ENCODE data around the gene POLR3H. TPM values are rescaled to one million over a fixed set of nuclear protein-coding genes. Genes with fewer than 3 reads are reported as not detected.

Gene POLR3H
- total and polyA plus RNA-seq, 3 experiments from 2014 or later = 22.6 to 78.7 (median 69.9) TPM

DNA sequence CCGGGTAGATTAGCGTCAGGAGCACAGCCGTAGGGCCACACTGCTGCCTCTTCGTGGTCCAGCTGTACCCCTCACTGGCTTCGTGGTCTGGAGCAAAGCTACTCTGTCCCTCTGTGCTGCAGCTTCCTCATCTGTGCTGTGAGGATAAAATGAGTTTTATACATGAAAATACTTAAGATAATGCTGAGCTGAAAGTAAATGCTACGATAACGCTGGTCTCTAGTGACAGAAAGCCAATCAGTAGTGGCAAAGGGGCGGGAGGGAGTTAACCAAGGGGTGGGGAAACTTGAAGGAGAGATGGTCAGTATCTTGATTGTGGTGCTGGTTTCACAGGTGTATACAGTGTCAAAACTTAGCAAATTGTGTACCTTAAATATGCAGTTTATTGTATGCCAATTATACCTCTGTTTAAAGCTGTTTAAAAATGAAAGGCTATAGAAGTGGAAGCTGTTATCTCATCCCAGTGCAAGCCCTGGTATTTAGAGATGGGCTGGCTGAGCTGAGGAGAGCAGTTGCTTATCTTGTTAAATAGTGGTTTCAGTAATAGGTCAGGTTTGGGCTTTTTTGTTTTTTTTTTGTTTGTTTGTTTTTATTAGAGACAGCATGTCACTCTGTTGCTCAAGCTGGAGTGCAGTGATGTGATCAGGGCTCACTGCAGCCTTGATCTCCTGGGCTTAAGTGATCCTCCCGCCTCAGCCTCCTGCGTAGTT is 38.6 kb downstream of the POLR3H start:
- peaks cover 5 to 74% (median 12%) of the 10 kb centered on the region in 3 donors for H3K36me3 Mint-ChIP-seq
- Histone ChIP-seq H3K4me3 (ENCODE audit: low read length) (no peak overlapping the region), H3K9me3 (ENCODE audit: low read length) (no peaks in the 10 kb centered on the region), H3K27me3 (ENCODE audit: insufficient read depth, low read length, poor library complexity, severe bottlenecking) (no peaks in the 10 kb centered on the region), H3K27ac (ENCODE audit: low read depth, low read length) (no peak overlapping the region), H3K4me1 (ENCODE audit: insufficient read depth, low read length) (no peaks in the 10 kb centered on the region), H3K36me3 (ENCODE audit: insufficient read depth, low read length) (peaks cover 23% of the 10 kb centered on the region)
- ChIA-PET CTCF (interaction anchor here (1.0 to 1.6 kb wide), 3 partner anchors 12 to 102 kb away, joined by 3 to 4 read pairs (median 3); no protein-coding TSS in a partner anchor), POLR2A (interaction anchor here (0.6 to 0.8 kb wide), 2 partner anchors 15 to 21 kb away, joined by 4 read pairs; no protein-coding TSS in a partner anchor)
- H3K4me3 Mint-ChIP-seq = no peak overlapping the region
- DNase-seq = no peak
- H3K27ac Mint-ChIP-seq = peak overlapping the region in 1 of 8 donors; percentile 36
- H3K9me3 Mint-ChIP-seq = no peaks in the 10 kb centered on the region
- peaks cover 0 to 5% (median 4%) of the 10 kb centered on the region in 3 donors for H3K4me1 Mint-ChIP-seq
- H3K27me3 Mint-ChIP-seq = no peaks in the 10 kb centered on the region

DNA sequence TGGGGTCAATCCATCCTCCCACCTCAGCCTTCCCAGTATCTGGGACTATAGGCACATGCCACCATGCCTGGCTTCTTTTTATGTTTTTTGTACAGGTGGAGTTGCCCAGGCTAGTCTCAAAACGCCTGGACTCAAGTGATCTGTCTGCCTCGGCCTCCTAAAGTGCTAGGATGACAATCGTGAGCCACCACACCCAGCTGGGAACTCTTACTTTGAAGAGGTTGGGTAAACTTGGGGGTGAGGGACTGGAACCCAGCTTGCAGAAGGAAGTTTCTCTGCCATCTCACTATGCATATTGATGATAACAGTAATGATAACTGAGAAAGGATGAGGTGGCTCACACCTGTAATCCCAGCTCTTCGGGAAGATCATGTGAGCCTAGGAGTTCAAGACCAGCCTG is 39.5 kb downstream of the POLR3H start:
- no peak for DNase-seq
- Histone ChIP-seq H3K27ac (ENCODE audit: low read depth, low read length) (no peak overlapping the region), H3K27me3 (ENCODE audit: insufficient read depth, low read length, poor library complexity, severe bottlenecking) (no peaks in the 10 kb centered on the region), H3K9me3 (ENCODE audit: low read length) (no peaks in the 10 kb centered on the region), H3K4me3 (ENCODE audit: low read length) (no peak overlapping the region), H3K36me3 (ENCODE audit: insufficient read depth, low read length) (peaks cover 24% of the 10 kb centered on the region), H3K4me1 (ENCODE audit: insufficient read depth, low read length) (no peaks in the 10 kb centered on the region)
- peaks cover 0 to 5% (median 4%) of the 10 kb centered on the region in 3 donors for H3K4me1 Mint-ChIP-seq
- H3K9me3 Mint-ChIP-seq = no peaks in the 10 kb centered on the region
- peaks cover 5 to 71% (median 13%) of the 10 kb centered on the region in 3 donors for H3K36me3 Mint-ChIP-seq
- no peak overlapping the region for H3K4me3 Mint-ChIP-seq
- ChIA-PET CTCF (interaction anchor here (1.0 to 1.6 kb wide), 2 partner anchors 22 to 101 kb away, joined by 3 read pairs; no protein-coding TSS in a partner anchor), POLR2A (interaction anchor here (0.8 kb wide), 1 partner anchor 14 kb away, joined by 4 read pairs; no protein-coding TSS in a partner anchor)
- H3K27me3 Mint-ChIP-seq = no peaks in the 10 kb centered on the region
- peak overlapping the region in 1 of 8 donors; percentile 70 for H3K27ac Mint-ChIP-seq

DNA sequence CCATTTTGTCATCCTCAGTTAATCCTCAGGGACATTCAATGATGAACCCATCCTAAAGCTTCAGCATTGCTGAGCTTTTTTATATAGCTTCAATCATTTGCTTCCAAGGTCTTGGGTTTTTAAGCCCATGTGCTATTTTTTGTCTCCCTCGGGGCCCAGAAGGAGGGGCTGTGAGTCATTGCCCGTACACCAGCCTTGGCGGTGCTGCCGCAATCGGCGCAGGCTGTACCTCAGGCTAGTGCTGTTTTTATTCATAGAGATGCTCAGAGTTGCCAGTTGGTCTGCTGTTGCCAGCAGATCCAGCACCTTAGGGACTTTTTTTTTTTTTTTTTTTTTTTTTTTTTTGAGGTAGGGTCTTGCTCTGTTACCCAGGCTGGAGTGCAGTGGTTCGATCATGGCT is 39.9 kb downstream of the POLR3H start:
- Mint-ChIP-seq H3K9me3 (no peaks in the 10 kb centered on the region), H3K4me1 (peaks cover 2 to 3% (median 2%) of the 10 kb centered on the region in 3 donors), H3K36me3 (peaks cover 2 to 73% (median 11%) of the 10 kb centered on the region in 3 donors), H3K4me3 (no peak overlapping the region), H3K27ac (no peak overlapping the region), H3K27me3 (no peaks in the 10 kb centered on the region)
- peaks cover 27% of the 10 kb centered on the region for H3K36me3 ChIP-seq (ENCODE audit: insufficient read depth, low read length)
- DNase-seq = no peak
- ChIA-PET POLR2A (no interaction called here), CTCF (interaction anchor here (1.6 kb wide), 1 partner anchor 23 kb away, joined by 3 read pairs; no protein-coding TSS in a partner anchor)
- H3K9me3 ChIP-seq (ENCODE audit: low read length) = no peaks in the 10 kb centered on the region
- H3K4me1 ChIP-seq (ENCODE audit: insufficient read depth, low read length) = no peaks in the 10 kb centered on the region
- no peak overlapping the region for H3K4me3 ChIP-seq (ENCODE audit: low read length)
- H3K27me3 ChIP-seq (ENCODE audit: insufficient read depth, low read length, poor library complexity, severe bottlenecking) = no peaks in the 10 kb centered on the region
- H3K27ac ChIP-seq (ENCODE audit: low read depth, low read length) = no peak overlapping the region

- Mint-ChIP-seq H3K9me3 (no peaks in the 10 kb centered on the region), H3K36me3 (peaks cover 0 to 60% (median 5%) of the 10 kb centered on the region in 3 donors), H3K27ac (no peak overlapping the region), H3K27me3 (no peaks in the 10 kb centered on the region), H3K4me3 (no peak overlapping the region), H3K4me1 (peaks cover 3 to 6% (median 5%) of the 10 kb centered on the region in 3 donors)
- Histone ChIP-seq H3K27me3 (ENCODE audit: insufficient read depth, low read length, poor library complexity, severe bottlenecking) (no peaks in the 10 kb centered on the region), H3K4me3 (ENCODE audit: low read length) (no peak overlapping the region), H3K9me3 (ENCODE audit: low read length) (no peaks in the 10 kb centered on the region), H3K36me3 (ENCODE audit: insufficient read depth, low read length) (peaks cover 22% of the 10 kb centered on the region), H3K4me1 (ENCODE audit: insufficient read depth, low read length) (no peaks in the 10 kb centered on the region), H3K27ac (ENCODE audit: low read depth, low read length) (no peak overlapping the region)
- ChIA-PET POLR2A (interaction anchor here (0.7 kb wide), 1 partner anchor 56 kb away, joined by 3 read pairs; no protein-coding TSS in a partner anchor), CTCF (interaction anchor here (0.6 to 1.6 kb wide), 5 partner anchors 34 to 99 kb away, joined by 3 to 12 read pairs (median 4); no protein-coding TSS in a partner anchor)
- DNase-seq = peak in 2 of 5 donors; percentile 11 to 13
These were observed 43.1 kb downstream of the POLR3H start for GRCh38 chr22:41501209-41501608.

DNA sequence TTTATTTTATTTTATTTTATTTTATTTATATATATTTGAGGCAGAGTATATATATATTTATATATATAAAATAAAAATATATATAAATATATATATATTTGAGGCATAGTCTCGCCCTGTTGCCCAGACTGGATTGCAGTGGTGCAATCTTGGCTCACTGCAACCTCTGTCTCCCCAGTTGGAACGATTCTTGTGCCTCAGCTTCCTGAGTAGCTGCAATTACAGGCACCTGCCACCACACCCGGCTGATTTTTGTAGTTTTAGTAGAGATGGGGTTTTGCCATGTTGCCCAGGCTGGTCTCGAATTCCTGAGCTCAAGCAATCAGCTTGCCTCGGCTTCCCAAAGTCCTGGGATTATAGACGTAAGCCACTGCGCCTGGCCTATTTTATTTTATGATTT is 44.0 kb downstream of the POLR3H start:
- ChIA-PET POLR2A (no interaction called here), CTCF (interaction anchor here (1.0 to 1.6 kb wide), 2 partner anchors 35 to 97 kb away, joined by 4 to 12 read pairs; no protein-coding TSS in a partner anchor)
- no peak for DNase-seq
- H3K27me3 Mint-ChIP-seq = no peaks in the 10 kb centered on the region
- no peaks in the 10 kb centered on the region for H3K9me3 Mint-ChIP-seq
- Histone ChIP-seq H3K27me3 (ENCODE audit: insufficient read depth, low read length, poor library complexity, severe bottlenecking) (no peaks in the 10 kb centered on the region), H3K27ac (ENCODE audit: low read depth, low read length) (no peak overlapping the region), H3K4me1 (ENCODE audit: insufficient read depth, low read length) (no peaks in the 10 kb centered on the region), H3K4me3 (ENCODE audit: low read length) (no peak overlapping the region), H3K9me3 (ENCODE audit: low read length) (no peaks in the 10 kb centered on the region), H3K36me3 (ENCODE audit: insufficient read depth, low read length) (peaks cover 18% of the 10 kb centered on the region)
- H3K4me1 Mint-ChIP-seq = peaks cover 3 to 6% (median 5%) of the 10 kb centered on the region in 3 donors
- H3K27ac Mint-ChIP-seq = peak overlapping the region in 2 of 8 donors; percentile 10 to 77
- peaks cover 0 to 56% (median 5%) of the 10 kb centered on the region in 3 donors for H3K36me3 Mint-ChIP-seq
- H3K4me3 Mint-ChIP-seq = no peak overlapping the region

GRCh38 chr22:41499624-41500280 is 44.5 kb downstream of the POLR3H start:
- peaks cover 0 to 55% (median 3%) of the 10 kb centered on the region in 3 donors for H3K36me3 Mint-ChIP-seq
- peaks cover 3 to 6% (median 5%) of the 10 kb centered on the region in 3 donors for H3K4me1 Mint-ChIP-seq
- Histone ChIP-seq H3K9me3 (ENCODE audit: low read length) (no peaks in the 10 kb centered on the region), H3K4me1 (ENCODE audit: insufficient read depth, low read length) (no peaks in the 10 kb centered on the region), H3K27ac (ENCODE audit: low read depth, low read length) (no peak overlapping the region), H3K36me3 (ENCODE audit: insufficient read depth, low read length) (peaks cover 18% of the 10 kb centered on the region), H3K4me3 (ENCODE audit: low read length) (no peak overlapping the region), H3K27me3 (ENCODE audit: insufficient read depth, low read length, poor library complexity, severe bottlenecking) (no peaks in the 10 kb centered on the region)
- no peak for DNase-seq
- no peaks in the 10 kb centered on the region for H3K27me3 Mint-ChIP-seq
- peak overlapping the region in 1 of 7 donors; percentile 25 for H3K4me3 Mint-ChIP-seq
- POLR2A ChIA-PET = no interaction called here
- no peaks in the 10 kb centered on the region for H3K9me3 Mint-ChIP-seq
- H3K27ac Mint-ChIP-seq = peak overlapping the region in 1 of 8 donors; percentile 50
- CTCF ChIA-PET = interaction anchor here (1.5 kb wide), 1 partner anchor 96 kb away, joined by 11 read pairs; no protein-coding TSS in a partner anchor

GRCh38 chr22:41498303-41498835 is 45.9 kb downstream of the POLR3H start:
- Histone ChIP-seq H3K4me1 (ENCODE audit: insufficient read depth, low read length) (no peaks in the 10 kb centered on the region), H3K36me3 (ENCODE audit: insufficient read depth, low read length) (peaks cover 18% of the 10 kb centered on the region), H3K27ac (ENCODE audit: low read depth, low read length) (no peak overlapping the region), H3K9me3 (ENCODE audit: low read length) (no peaks in the 10 kb centered on the region), H3K27me3 (ENCODE audit: insufficient read depth, low read length, poor library complexity, severe bottlenecking) (no peaks in the 10 kb centered on the region), H3K4me3 (ENCODE audit: low read length) (no peak overlapping the region)
- Mint-ChIP-seq H3K27me3 (no peaks in the 10 kb centered on the region), H3K4me1 (peaks cover 3 to 9% (median 6%) of the 10 kb centered on the region in 3 donors), H3K36me3 (peaks cover 0 to 50% (median 3%) of the 10 kb centered on the region in 3 donors), H3K4me3 (no peak overlapping the region), H3K9me3 (no peaks in the 10 kb centered on the region), H3K27ac (peak overlapping the region in 2 of 8 donors; percentile 33 to 34)
- DNase-seq = no peak
- ChIA-PET POLR2A (no interaction called here), CTCF (interaction anchor here (1.4 to 1.5 kb wide), 2 partner anchors 27 to 95 kb away, joined by 3 to 11 read pairs; no protein-coding TSS in a partner anchor)
